ENCODE measurements around the gene SIVA1.
A peak's percentile ranks its signal among the peaks of the same experiment; 100 is the strongest.

SIVA1 gene

DNA sequence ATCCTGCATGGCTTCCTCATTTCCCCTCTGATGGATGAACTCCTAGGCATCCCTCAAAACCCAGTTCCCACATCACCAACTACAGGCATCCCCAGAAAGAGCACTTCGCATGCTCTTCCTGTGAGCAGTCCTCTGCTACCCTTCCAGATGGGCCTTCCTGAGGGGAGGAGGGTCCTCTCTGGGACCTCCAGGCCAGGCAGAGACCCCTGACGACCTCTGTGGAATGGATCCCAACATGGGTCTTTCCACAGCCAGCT lies 40.7 kb downstream of the SIVA1 start:
- Histone ChIP-seq H2AFZ (ENCODE audit: low read length) (no peak overlapping the region), H3K9me3 (replicated peaks; ENCODE audit: insufficient read depth, low read length) (no peaks in the 10 kb centered on the region), H4K20me1 (ENCODE audit: insufficient read depth, low read length) (no peaks in the 10 kb centered on the region), H3K27me3 (replicated peaks; ENCODE audit: insufficient read depth, low read length) (no peaks in the 10 kb centered on the region), H3K79me2 (ENCODE audit: low read length) (peaks cover 35% of the 10 kb centered on the region), H3K36me3 (replicated peaks; ENCODE audit: insufficient read depth, low read length) (no peaks in the 10 kb centered on the region), H3F3A (ENCODE audit: insufficient read depth, low read length) (0 out of 2 replicates have a peak, but pooled peaks cover 3% of the 10 kb centered on the region), H3K4me3 (ENCODE audit: low read length) (no peak overlapping the region), H3K27ac (ENCODE audit: low read length) (no peak overlapping the region), H3K9ac (ENCODE audit: low read length) (no peak overlapping the region), H3K4me1 (ENCODE audit: low read length) (peaks cover 12% of the 10 kb centered on the region; the same call in 1 of the 2 replicates), H3K4me2 (ENCODE audit: low read depth, low read length) (peak overlapping the region; percentile 76; the same call in 1 of the 2 replicates), H3K9me2 (replicated peaks; ENCODE audit: insufficient read depth, low read length) (no peaks in the 10 kb centered on the region)
- no peak for TF ChIP-seq EZH2 (optimal IDR thresholded peaks at IDR 0.05; ENCODE audit: low read depth, low read length)
- TF ChIP-seq, protein P1, sequence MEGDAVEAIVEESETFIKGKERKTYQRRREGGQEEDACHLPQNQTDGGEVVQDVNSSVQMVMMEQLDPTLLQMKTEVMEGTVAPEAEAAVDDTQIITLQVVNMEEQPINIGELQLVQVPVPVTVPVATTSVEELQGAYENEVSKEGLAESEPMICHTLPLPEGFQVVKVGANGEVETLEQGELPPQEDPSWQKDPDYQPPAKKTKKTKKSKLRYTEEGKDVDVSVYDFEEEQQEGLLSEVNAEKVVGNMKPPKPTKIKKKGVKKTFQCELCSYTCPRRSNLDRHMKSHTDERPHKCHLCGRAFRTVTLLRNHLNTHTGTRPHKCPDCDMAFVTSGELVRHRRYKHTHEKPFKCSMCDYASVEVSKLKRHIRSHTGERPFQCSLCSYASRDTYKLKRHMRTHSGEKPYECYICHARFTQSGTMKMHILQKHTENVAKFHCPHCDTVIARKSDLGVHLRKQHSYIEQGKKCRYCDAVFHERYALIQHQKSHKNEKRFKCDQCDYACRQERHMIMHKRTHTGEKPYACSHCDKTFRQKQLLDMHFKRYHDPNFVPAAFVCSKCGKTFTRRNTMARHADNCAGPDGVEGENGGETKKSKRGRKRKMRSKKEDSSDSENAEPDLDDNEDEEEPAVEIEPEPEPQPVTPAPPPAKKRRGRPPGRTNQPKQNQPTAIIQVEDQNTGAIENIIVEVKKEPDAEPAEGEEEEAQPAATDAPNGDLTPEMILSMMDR (IDR thresholded peaks at IDR 0.05; ENCODE audit: low read length): no peak
- TF ChIP-seq EZH2phosphoT487 (IDR thresholded peaks at IDR 0.05; ENCODE audit: low read length): no peak
- no peak for DNase-seq

DNA sequence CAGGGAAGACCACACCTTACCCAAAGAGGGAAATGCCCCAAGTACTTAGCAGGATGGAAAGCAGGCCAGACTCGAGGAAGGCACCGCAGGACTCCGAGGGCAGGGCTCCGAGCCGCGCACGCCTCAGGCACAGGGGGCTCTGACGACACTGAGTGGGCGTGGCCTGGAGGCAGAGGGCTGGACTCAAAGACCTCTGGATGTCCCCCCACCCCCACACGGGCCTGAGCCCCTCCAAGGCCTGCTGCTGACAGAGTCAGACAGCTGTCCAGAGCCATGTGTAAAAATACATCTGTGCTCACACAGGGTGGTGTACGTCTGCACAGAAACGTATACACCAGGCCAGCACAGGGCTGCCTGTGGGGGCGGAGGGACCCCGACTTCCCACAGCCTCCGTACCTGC lies 41.2 kb downstream of the SIVA1 start:
- Histone ChIP-seq H4K20me1 (ENCODE audit: insufficient read depth, low read length) (no peaks in the 10 kb centered on the region), H2AFZ (ENCODE audit: low read length) (no peak overlapping the region), H3K27ac (ENCODE audit: low read length) (no peak overlapping the region), H3K79me2 (ENCODE audit: low read length) (peaks cover 35% of the 10 kb centered on the region), H3K9me3 (replicated peaks; ENCODE audit: insufficient read depth, low read length) (no peaks in the 10 kb centered on the region), H3K9me2 (replicated peaks; ENCODE audit: insufficient read depth, low read length) (no peaks in the 10 kb centered on the region), H3F3A (ENCODE audit: insufficient read depth, low read length) (0 out of 2 replicates have a peak, but pooled peaks cover 3% of the 10 kb centered on the region), H3K9ac (ENCODE audit: low read length) (peak overlapping the region; percentile 62; the same call in 1 of the 2 replicates), H3K4me1 (ENCODE audit: low read length) (peaks cover 12% of the 10 kb centered on the region; the same call in 1 of the 2 replicates), H3K27me3 (replicated peaks; ENCODE audit: insufficient read depth, low read length) (no peaks in the 10 kb centered on the region), H3K4me3 (ENCODE audit: low read length) (peak overlapping the region; percentile 72), H3K4me2 (ENCODE audit: low read depth, low read length) (peak overlapping the region; percentile 76; the same call in 1 of the 2 replicates), H3K36me3 (replicated peaks; ENCODE audit: insufficient read depth, low read length) (no peaks in the 10 kb centered on the region)
- no peak for DNase-seq
- TF ChIP-seq EZH2phosphoT487 (IDR thresholded peaks at IDR 0.05; ENCODE audit: low read length) (no peak), EZH2 (optimal IDR thresholded peaks at IDR 0.05; ENCODE audit: low read depth, low read length) (no peak)

DNA sequence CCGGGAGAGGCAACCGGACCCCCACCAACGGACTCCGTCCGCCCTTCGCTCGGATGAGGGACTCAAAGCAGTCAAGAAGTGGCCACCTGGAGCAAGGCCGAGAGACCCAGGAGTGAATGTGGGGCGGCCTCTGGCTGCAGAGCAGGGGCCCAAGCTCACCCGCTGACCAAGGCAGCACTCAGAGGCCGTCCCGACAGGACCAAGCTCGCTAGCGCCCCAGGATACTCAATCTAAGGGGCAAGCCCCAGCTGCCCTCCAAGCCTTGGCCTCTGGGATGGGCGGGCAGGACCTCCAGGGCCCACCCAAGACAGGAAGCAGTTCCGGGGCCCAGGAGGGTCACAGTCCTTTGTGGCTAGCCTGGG lies 41.7 kb downstream of the SIVA1 start:
- H2AFZ ChIP-seq (ENCODE audit: low read length): no peak overlapping the region
- H3K9me2 ChIP-seq (replicated peaks; ENCODE audit: insufficient read depth, low read length): no peaks in the 10 kb centered on the region
- no peaks in the 10 kb centered on the region for H3K27me3 ChIP-seq (replicated peaks; ENCODE audit: insufficient read depth, low read length)
- TF ChIP-seq, protein P1 (IDR thresholded peaks at IDR 0.05; ENCODE audit: low read length): no peak
- TF ChIP-seq EZH2 (optimal IDR thresholded peaks at IDR 0.05; ENCODE audit: low read depth, low read length) (no peak), EZH2phosphoT487 (IDR thresholded peaks at IDR 0.05; ENCODE audit: low read length) (no peak)
- H3K36me3 ChIP-seq (replicated peaks; ENCODE audit: insufficient read depth, low read length): no peaks in the 10 kb centered on the region
- H3K9me3 ChIP-seq (replicated peaks; ENCODE audit: insufficient read depth, low read length): no peaks in the 10 kb centered on the region
- DNase-seq: no peak
- no peaks in the 10 kb centered on the region for H4K20me1 ChIP-seq (ENCODE audit: insufficient read depth, low read length)
- peaks cover 12% of the 10 kb centered on the region; the same call in 1 of the 2 replicates for H3K4me1 ChIP-seq (ENCODE audit: low read length)
- peaks cover 35% of the 10 kb centered on the region for H3K79me2 ChIP-seq (ENCODE audit: low read length)
- H3K4me3 ChIP-seq (ENCODE audit: low read length): peak overlapping the region; percentile 72
- peaks cover 7% of the 10 kb centered on the region for H3F3A ChIP-seq (ENCODE audit: insufficient read depth, low read length)
- no peak overlapping the region for H3K27ac ChIP-seq (ENCODE audit: low read length)
- H3K4me2 ChIP-seq (ENCODE audit: low read depth, low read length): peak overlapping the region; percentile 76
- H3K9ac ChIP-seq (ENCODE audit: low read length): peak overlapping the region; percentile 62; the same call in 1 of the 2 replicates

- Histone ChIP-seq H3K9ac (ENCODE audit: low read length) (peak within 1 kb of the TSS; percentile 62; the same call in 1 of the 2 replicates), H4K20me1 (ENCODE audit: insufficient read depth, low read length) (no peaks in the 10 kb centered on the region), H3K27me3 (replicated peaks; ENCODE audit: insufficient read depth, low read length) (no peaks in the 10 kb centered on the region), H3K36me3 (replicated peaks; ENCODE audit: insufficient read depth, low read length) (no peaks in the 10 kb centered on the region), H3K79me2 (ENCODE audit: low read length) (peaks cover 35% of the 10 kb centered on the region), H2AFZ (ENCODE audit: low read length) (no peak within 1 kb of the TSS), H3F3A (ENCODE audit: insufficient read depth, low read length) (peaks cover 11% of the 10 kb centered on the region), H3K4me1 (ENCODE audit: low read length) (peaks cover 12% of the 10 kb centered on the region; the same call in 1 of the 2 replicates), H3K4me2 (ENCODE audit: low read depth, low read length) (peak within 1 kb of the TSS; percentile 82), H3K9me2 (replicated peaks; ENCODE audit: insufficient read depth, low read length) (no peaks in the 10 kb centered on the region), H3K9me3 (replicated peaks; ENCODE audit: insufficient read depth, low read length) (no peaks in the 10 kb centered on the region), H3K4me3 (ENCODE audit: low read length) (peak within 1 kb of the TSS; percentile 72), H3K27ac (ENCODE audit: low read length) (no peak within 1 kb of the TSS)
- TF ChIP-seq, protein P1 (IDR thresholded peaks at IDR 0.05; ENCODE audit: low read length): no peak
- TF ChIP-seq EZH2 (optimal IDR thresholded peaks at IDR 0.05; ENCODE audit: low read depth, low read length) (no peak), EZH2phosphoT487 (IDR thresholded peaks at IDR 0.05; ENCODE audit: low read length) (no peak)
- peak; percentile 32 for DNase-seq
These were observed 42.2 kb downstream of the SIVA1 start, which contains the start of gene AKT1 for GRCh38 chr14:104794993-104795780. Gene AKT1 (minus strand): TSS chr14:104795748. CDS start chr14:104792643, 3,105 bp downstream.
